ENCODE results near the gene HOXD8. TPM values are rescaled to one million over a fixed set of nuclear protein-coding genes. Genes with fewer than 3 reads are reported as not detected.

Gene HOXD8
- total and polyA plus RNA-seq, 8 donors, result 0.32 to 2.9 (median 1.8) TPM

DNA sequence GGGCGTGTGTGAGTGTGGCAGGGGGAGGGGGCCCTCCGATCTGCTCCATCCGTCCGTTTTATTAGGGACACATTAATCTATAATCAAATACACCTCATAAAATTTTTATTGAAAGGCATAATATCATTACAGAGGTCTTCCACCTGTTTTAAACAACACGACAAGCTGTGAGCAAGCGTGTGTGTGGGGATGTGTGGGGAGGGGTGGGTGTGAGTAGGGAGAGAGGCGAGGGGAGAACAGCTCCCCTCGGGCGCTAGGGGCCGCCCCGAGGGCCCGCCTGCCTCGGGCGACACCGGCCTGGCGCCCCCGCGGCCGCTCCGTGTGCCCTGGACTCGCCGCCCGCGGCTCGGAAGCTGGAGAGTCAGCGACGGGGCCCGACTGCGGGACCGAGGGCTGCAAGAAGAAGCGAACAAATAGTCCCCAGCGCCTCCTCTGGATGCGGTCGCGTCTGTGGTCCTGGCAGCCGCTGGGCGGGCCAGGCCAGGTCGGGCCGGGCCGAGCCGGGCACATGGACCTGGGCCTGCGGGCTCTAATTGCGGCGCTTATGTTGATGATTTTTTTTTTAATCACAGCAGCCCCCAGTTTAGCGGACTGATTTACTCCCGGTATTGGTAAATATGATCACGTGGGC, 7.3 kb upstream of the HOXD8 start:
- H3K4me3 ChIP-seq, result peak overlapping the region; percentile 0 to 30
- H3K4me1 ChIP-seq, result peaks cover 0 to 20% of the 10 kb centered on the region in 2 donors
- no peak overlapping the region for H3K27ac ChIP-seq
- no peaks in the 10 kb centered on the region for H3K36me3 ChIP-seq
- no peak for ATAC-seq
- intact Hi-C loops (cut with DNase I), result no loop called here
- DNase-seq, result peak in 1 of 4 donors; percentile 57
- H3K9me3 ChIP-seq, result no peaks in the 10 kb centered on the region
- TF ChIP-seq, protein P1, sequence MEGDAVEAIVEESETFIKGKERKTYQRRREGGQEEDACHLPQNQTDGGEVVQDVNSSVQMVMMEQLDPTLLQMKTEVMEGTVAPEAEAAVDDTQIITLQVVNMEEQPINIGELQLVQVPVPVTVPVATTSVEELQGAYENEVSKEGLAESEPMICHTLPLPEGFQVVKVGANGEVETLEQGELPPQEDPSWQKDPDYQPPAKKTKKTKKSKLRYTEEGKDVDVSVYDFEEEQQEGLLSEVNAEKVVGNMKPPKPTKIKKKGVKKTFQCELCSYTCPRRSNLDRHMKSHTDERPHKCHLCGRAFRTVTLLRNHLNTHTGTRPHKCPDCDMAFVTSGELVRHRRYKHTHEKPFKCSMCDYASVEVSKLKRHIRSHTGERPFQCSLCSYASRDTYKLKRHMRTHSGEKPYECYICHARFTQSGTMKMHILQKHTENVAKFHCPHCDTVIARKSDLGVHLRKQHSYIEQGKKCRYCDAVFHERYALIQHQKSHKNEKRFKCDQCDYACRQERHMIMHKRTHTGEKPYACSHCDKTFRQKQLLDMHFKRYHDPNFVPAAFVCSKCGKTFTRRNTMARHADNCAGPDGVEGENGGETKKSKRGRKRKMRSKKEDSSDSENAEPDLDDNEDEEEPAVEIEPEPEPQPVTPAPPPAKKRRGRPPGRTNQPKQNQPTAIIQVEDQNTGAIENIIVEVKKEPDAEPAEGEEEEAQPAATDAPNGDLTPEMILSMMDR (IDR thresholded peaks at IDR 0.05), result no peak
- H3K27me3 ChIP-seq, result peaks cover 99 to 100% of the 10 kb centered on the region in 2 donors

DNA sequence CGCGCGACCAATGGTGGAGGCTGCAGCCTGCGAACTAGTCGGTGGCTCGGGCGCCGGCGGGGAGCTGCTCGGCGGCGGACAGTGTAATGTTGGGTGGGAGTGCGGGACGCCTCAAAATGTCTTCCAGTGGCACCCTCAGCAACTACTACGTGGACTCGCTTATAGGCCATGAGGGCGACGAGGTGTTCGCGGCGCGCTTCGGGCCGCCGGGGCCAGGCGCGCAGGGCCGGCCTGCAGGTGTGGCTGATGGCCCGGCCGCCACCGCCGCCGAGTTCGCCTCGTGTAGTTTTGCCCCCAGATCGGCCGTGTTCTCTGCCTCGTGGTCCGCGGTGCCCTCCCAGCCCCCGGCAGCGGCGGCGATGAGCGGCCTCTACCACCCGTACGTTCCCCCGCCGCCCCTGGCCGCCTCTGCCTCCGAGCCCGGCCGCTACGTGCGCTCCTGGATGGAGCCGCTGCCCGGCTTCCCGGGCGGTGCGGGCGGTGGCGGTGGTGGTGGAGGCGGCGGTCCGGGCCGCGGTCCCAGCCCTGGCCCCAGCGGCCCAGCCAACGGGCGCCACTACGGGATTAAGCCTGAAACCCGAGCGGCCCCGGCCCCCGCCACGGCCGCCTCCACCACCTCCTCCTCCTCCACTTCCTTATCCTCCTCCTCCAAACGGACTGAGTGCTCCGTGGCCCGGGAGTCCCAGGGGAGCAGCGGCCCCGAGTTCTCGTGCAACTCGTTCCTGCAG, 6.7 kb upstream of the HOXD8 start, which contains the start of gene HOXD9:
Gene HOXD9 (plus strand): TSS at position 37 of the 728 bp plus-strand sequence. CDS start 50 bp downstream, at position 87.
- H3K9me3 ChIP-seq, result no peaks in the 10 kb centered on the region
- peaks cover 0 to 20% of the 10 kb centered on the region in 2 donors for H3K4me1 ChIP-seq
- TF ChIP-seq, protein P1 (IDR thresholded peaks at IDR 0.05), result no peak
- H3K4me3 ChIP-seq, result peak within 1 kb of the TSS; percentile 0 to 30
- ATAC-seq (peak; percentile 36), DNase-seq (peak in 1 of 4 donors; percentile 81)
- no peak within 1 kb of the TSS for H3K27ac ChIP-seq
- H3K36me3 ChIP-seq, result no peaks in the 10 kb centered on the region
- intact Hi-C loops (cut with DNase I), result no loop called here
- H3K27me3 ChIP-seq, result peaks cover 96 to 100% of the 10 kb centered on the region in 2 donors

DNA sequence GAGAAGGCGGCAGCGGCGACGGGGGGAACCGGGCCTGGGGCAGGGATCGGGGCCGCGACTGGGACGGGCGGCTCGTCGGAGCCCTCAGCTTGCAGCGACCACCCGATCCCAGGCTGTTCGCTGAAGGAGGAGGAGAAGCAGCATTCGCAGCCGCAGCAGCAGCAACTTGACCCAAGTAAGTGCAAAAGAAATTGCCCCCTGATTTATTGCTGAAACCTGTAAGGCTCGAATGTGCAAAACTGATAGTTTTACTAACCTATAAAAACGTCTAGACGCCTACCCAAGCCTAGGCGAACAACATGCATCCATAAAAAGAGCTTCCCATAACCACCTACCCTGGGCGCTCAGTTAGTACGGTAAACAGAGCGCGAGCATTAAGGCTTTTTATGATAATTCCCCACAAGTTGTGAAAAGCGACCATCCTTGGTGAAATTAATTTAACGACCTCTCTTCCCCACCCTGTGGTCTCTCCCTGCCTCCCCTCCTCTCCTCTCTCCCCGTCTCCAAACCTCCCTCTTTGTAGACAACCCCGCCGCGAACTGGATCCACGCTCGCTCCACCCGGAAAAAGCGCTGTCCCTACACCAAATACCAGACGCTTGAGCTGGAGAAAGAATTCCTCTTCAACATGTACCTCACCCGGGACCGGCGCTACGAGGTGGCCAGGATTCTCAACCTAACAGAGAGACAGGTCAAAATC, 5.9 kb upstream of the HOXD8 start:
- peaks cover 0 to 23% of the 10 kb centered on the region in 2 donors for H3K4me1 ChIP-seq
- no peaks in the 10 kb centered on the region for H3K9me3 ChIP-seq
- TF ChIP-seq, protein P1 (IDR thresholded peaks at IDR 0.05), result no peak
- H3K4me3 ChIP-seq, result no peak overlapping the region
- H3K27me3 ChIP-seq, result peaks cover 96 to 100% of the 10 kb centered on the region in 2 donors
- ATAC-seq (no peak), DNase-seq (peak in 1 of 4 donors; percentile 51)
- no peak overlapping the region for H3K27ac ChIP-seq
- intact Hi-C loops (cut with DNase I), result no loop called here
- H3K36me3 ChIP-seq, result no peaks in the 10 kb centered on the region

DNA sequence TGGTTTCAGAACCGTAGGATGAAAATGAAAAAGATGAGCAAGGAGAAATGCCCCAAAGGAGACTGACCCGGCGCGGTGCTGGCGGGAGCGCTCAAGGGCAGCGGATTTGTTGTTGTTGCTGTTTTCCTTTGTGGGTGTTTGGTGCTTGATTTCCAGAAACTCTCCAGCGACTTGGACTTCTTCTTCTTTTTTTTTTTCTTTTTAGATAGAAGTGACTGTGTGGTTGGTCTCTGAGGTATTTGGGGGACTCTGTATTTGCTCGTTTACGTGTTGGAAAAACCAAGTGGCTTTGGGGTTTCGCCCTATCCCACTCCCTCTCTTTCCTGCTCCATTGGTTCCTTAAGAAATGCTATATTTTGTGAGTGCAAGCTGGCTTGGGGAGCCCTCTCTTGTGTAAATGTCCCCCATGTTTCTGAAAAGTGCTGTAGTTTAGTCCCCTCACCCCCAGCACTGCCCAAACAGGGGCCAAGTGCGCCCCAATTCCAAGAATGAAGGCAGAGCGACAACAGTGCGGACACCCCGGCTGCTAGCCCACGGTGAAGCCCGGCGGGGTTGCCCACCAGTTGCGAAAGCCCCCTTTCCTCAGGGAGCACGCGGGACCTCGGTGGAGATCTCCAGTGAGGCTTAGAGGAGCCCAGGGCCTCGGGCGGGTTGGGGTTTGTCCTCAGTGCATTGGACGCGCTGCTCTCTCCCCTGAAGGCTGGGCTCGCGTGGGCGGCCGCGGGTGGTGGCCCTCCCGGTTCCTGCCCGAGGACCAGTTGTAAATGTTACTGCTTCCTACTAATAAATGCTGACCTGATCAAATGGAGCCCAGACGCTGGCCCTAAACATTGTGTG, 5.2 kb upstream of the HOXD8 start:
- intact Hi-C loops (cut with DNase I), result no loop called here
- H3K4me1 ChIP-seq, result peaks cover 0 to 30% of the 10 kb centered on the region in 2 donors
- H3K9me3 ChIP-seq, result no peaks in the 10 kb centered on the region
- peaks cover 97 to 100% of the 10 kb centered on the region in 2 donors for H3K27me3 ChIP-seq
- ATAC-seq (no peak), DNase-seq (peak in 1 of 4 donors; percentile 72)
- H3K36me3 ChIP-seq, result no peaks in the 10 kb centered on the region
- no peak overlapping the region for H3K27ac ChIP-seq
- no peak overlapping the region for H3K4me3 ChIP-seq
- TF ChIP-seq, protein P1 (IDR thresholded peaks at IDR 0.05), result no peak

Data from left lung (tissue), 10 donors.